ENCODE measurements around the gene ARID1A.

DNA sequence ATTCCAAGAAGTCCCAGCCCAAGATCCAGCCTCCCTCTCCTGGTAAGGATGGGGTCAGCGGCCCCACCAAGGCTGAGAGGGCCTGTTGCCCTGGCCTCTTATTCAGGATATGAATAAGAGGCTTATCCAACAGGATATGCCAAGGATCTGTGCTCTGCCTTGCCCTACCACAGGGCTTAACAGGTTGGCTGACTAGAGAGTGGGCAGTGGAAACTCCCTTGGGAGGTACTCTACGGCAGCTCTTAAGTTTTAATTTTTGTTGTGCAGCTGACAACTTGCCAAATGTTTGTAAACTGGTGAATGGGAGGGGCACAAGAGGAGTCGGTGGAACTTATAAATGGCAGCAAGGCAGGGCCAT is 75.4 kb downstream of the ARID1A start:
- TF ChIP-seq, protein P1, sequence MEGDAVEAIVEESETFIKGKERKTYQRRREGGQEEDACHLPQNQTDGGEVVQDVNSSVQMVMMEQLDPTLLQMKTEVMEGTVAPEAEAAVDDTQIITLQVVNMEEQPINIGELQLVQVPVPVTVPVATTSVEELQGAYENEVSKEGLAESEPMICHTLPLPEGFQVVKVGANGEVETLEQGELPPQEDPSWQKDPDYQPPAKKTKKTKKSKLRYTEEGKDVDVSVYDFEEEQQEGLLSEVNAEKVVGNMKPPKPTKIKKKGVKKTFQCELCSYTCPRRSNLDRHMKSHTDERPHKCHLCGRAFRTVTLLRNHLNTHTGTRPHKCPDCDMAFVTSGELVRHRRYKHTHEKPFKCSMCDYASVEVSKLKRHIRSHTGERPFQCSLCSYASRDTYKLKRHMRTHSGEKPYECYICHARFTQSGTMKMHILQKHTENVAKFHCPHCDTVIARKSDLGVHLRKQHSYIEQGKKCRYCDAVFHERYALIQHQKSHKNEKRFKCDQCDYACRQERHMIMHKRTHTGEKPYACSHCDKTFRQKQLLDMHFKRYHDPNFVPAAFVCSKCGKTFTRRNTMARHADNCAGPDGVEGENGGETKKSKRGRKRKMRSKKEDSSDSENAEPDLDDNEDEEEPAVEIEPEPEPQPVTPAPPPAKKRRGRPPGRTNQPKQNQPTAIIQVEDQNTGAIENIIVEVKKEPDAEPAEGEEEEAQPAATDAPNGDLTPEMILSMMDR (IDR thresholded peaks at IDR 0.05; ENCODE audit: insufficient read depth, low read depth, low read length): no peak
- no peak for TF ChIP-seq EZH2 (IDR thresholded peaks at IDR 0.05; ENCODE audit: insufficient read depth, low read length)

Data from astrocyte (in vitro differentiated cells and primary cell).